22Rv1 (cell line): ENCODE results near the gene TUBB.
A peak's percentile ranks its signal among the peaks of the same experiment; 100 is the strongest.

Experiments
- H3K27ac ChIP-seq: fragments of 450-650 bp; 2 replicates; pipeline ENCODE4 v1.5.1; 2017
- ZFX ChIP-seq: fragments of 450-650 bp; IDR thresholded peaks from 2 replicates; pipeline ENCODE4 v1.6.1; 2017; ENCODE audit warnings: antibody characterized with exemption, borderline replicate concordance
- TF ChIP-seq, protein P1 (sequence below): fragments of 450-650 bp; IDR thresholded peaks from 2 replicates; pipeline ENCODE4 v1.5.1; 2017; ENCODE audit warnings: mild to moderate bottlenecking

TUBB gene

DNA sequence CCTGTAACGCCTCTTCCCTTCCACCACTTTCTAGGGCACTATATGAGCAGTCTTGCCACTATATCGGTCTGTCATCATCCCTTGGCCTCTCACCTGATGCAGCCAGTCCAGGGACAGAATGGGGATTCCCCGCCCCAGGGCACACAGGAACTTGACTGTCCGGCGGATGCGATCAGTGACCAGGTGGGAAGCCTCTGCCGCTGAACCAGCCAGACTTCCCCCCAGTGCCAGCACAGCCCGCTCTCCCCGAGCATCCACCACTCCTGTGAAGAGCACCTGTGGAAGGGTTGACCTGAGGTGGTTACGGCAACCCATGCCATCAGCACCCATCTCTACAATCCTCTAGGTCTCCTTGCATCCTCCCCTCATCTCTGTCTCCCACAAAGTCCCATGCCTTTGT is 17.1 kb upstream of the TUBB start:
- no peak for TF ChIP-seq ZFX
- TF ChIP-seq, protein P1, sequence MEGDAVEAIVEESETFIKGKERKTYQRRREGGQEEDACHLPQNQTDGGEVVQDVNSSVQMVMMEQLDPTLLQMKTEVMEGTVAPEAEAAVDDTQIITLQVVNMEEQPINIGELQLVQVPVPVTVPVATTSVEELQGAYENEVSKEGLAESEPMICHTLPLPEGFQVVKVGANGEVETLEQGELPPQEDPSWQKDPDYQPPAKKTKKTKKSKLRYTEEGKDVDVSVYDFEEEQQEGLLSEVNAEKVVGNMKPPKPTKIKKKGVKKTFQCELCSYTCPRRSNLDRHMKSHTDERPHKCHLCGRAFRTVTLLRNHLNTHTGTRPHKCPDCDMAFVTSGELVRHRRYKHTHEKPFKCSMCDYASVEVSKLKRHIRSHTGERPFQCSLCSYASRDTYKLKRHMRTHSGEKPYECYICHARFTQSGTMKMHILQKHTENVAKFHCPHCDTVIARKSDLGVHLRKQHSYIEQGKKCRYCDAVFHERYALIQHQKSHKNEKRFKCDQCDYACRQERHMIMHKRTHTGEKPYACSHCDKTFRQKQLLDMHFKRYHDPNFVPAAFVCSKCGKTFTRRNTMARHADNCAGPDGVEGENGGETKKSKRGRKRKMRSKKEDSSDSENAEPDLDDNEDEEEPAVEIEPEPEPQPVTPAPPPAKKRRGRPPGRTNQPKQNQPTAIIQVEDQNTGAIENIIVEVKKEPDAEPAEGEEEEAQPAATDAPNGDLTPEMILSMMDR: no peak

GRCh38 chr6:30703821-30704220 is 16.3 kb upstream of the TUBB start:
- 0 out of 2 replicates have a peak overlapping the region, but pooled peaks have one; percentile 3 for H3K27ac ChIP-seq
- TF ChIP-seq, protein P1: no peak
- TF ChIP-seq ZFX: no peak

More for the DNA sequence above, 17.1 kb upstream of the TUBB start:
- no peak overlapping the region for H3K27ac ChIP-seq

DNA sequence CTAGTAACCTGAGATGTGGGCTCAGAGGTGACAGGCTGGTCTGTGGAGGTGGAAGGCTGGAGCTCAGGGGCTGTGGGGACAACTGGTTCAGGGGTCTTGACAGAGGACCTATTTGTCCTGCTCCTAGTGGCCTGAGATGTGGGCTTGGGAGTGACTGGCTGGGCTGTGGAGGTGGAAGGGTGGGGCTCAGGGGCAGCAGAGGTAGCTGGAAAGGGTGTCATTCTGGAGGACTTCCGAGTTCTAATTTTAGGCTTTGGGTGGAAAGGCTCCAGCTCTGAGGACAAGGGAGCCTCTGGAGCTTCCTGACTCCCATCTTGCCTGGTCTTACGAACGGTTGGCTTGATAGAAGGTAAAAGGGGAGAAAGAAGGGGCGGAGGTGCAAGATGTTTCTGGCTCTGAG is 14.5 kb upstream of the TUBB start:
- no peak overlapping the region for H3K27ac ChIP-seq
- TF ChIP-seq, protein P1: no peak
- no peak for TF ChIP-seq ZFX

- H3K27ac ChIP-seq: peak overlapping the region; percentile 60
- no peak for TF ChIP-seq ZFX
- TF ChIP-seq, protein P1: no peak
Observed at GRCh38 chr6:30707281-30707850, 12.8 kb upstream of the TUBB start.

DNA sequence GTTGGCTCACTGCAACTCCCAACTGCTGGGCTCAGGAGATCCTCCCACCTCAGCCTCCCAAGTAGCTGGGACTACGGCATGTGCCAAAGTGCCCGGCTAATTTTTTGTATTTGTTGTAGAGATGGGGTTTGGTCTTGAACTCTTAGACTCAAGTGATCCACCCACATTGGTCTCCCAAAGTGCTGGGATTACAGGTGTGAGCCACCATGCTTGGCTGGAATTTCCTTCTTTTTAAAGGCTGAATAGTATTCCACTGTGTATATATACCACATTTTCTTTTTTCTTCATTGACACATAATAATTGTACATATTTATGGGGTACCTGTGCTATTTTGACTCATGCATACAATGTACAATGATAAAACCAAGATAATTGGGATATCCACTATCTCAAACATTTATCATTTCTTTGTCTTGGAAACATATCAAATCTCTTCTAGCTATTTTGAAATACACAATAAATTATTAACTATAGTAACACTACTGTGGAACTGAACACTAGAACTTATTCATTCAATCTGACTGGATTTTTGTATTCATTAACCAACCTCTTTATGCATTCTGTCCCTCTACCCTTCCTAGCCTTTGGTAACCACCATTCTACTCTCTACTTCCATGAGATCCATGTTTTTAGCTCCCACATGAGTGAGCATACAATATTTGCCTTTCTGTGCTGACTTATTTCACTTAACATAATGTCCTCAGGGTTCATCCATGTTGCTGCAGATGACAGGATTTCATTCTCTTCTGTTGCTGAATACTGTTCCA is 10.9 kb upstream of the TUBB start:
- peak overlapping the region; percentile 60 for H3K27ac ChIP-seq
- TF ChIP-seq ZFX: no peak
- TF ChIP-seq, protein P1: no peak

GRCh38 chr6:30711758-30712380 is 8.3 kb upstream of the TUBB start:
- no peak overlapping the region for H3K27ac ChIP-seq
- TF ChIP-seq ZFX: no peak
- TF ChIP-seq, protein P1: no peak

- TF ChIP-seq ZFX: no peak
- TF ChIP-seq, protein P1: no peak
Observed at GRCh38 chr6:30712441-30712945, 7.7 kb upstream of the TUBB start.

More at GRCh38 chr6:30712441-30712945, 7.7 kb upstream of the TUBB start:
- no peak overlapping the region for H3K27ac ChIP-seq
